ENCODE measurements around the gene TBC1D10B. TPM values are rescaled to one million over a fixed set of nuclear protein-coding genes. Genes with fewer than 3 reads are reported as not detected.
A peak's percentile ranks its signal among the peaks of the same experiment; 100 is the strongest.

Gene TBC1D10B
- total and polyA plus RNA-seq, 7 donors, result 14.5 to 38.3 (median 24.6) TPM

DNA sequence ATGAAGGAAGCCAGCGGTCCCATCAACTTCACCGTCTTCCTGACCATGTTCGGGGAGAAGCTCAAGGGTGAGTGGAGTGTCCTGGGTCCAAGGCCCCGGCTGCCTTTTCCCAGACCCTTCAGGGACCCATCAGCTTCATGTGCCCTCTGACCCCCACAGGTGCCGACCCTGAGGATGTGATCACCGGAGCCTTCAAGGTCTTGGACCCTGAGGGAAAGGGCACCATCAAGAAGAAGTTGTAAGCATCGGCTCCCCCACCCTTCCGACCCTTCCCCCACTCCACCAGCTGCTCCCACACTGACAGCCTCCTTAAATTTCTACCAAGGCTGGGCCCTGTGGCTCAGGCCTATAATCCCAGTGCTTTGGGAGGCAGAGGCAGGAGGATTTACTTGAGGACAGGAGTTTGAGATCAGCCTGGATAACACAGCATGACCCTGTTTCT lies 6.2 kb upstream of the TBC1D10B start:
- Histone ChIP-seq H3K4me1 (peaks cover 0 to 24% (median 22%) of the 10 kb centered on the region in 4 donors), H3K27me3 (no peaks in the 10 kb centered on the region), H3K36me3 (no peaks in the 10 kb centered on the region), H3K4me3 (no peak overlapping the region), H3K27ac (peak overlapping the region; percentile 96 to 100 (median 98)), H3K9me3 (no peaks in the 10 kb centered on the region)
- intact Hi-C loops (cut with DNase I), result loop anchor here (10.0 kb wide), 1 partner anchor 282 kb away; the partner anchor contains the start of genes TBX6 and YPEL3
- no peak for DNase-seq
- TF ChIP-seq POLR2AphosphoS5 (IDR thresholded peaks at IDR 0.05) (no peak), POLR2A (IDR thresholded peaks at IDR 0.05) (no peak), EP300 (IDR thresholded peaks at IDR 0.05) (no peak)
- TF ChIP-seq, protein P1, sequence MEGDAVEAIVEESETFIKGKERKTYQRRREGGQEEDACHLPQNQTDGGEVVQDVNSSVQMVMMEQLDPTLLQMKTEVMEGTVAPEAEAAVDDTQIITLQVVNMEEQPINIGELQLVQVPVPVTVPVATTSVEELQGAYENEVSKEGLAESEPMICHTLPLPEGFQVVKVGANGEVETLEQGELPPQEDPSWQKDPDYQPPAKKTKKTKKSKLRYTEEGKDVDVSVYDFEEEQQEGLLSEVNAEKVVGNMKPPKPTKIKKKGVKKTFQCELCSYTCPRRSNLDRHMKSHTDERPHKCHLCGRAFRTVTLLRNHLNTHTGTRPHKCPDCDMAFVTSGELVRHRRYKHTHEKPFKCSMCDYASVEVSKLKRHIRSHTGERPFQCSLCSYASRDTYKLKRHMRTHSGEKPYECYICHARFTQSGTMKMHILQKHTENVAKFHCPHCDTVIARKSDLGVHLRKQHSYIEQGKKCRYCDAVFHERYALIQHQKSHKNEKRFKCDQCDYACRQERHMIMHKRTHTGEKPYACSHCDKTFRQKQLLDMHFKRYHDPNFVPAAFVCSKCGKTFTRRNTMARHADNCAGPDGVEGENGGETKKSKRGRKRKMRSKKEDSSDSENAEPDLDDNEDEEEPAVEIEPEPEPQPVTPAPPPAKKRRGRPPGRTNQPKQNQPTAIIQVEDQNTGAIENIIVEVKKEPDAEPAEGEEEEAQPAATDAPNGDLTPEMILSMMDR (IDR thresholded peaks at IDR 0.05), result no peak
- 95 to 96% methylated on average over 8 of the region's 8 CpGs for WGBS, 2 donors

- no peak overlapping the region for H3K4me3 ChIP-seq
- H3K27ac ChIP-seq, result peak overlapping the region in 3 of 4 donors; percentile 19 to 98 (median 98)
- no peaks in the 10 kb centered on the region for H3K9me3 ChIP-seq
- WGBS, 2 donors, result 94 to 97% methylated on average over 8 of the region's 8 CpGs
- intact Hi-C loops (cut with DNase I), result loop anchor here (10.0 kb wide), 1 partner anchor 281 kb away; the partner anchor contains the start of genes TBX6 and YPEL3
- no peaks in the 10 kb centered on the region for H3K27me3 ChIP-seq
- no peaks in the 10 kb centered on the region for H3K36me3 ChIP-seq
- TF ChIP-seq, protein P1 (IDR thresholded peaks at IDR 0.05), result no peak
- TF ChIP-seq POLR2AphosphoS5 (IDR thresholded peaks at IDR 0.05) (no peak), EP300 (IDR thresholded peaks at IDR 0.05) (no peak)
- DNase-seq, result no peak
- peaks cover 0 to 29% (median 27%) of the 10 kb centered on the region in 4 donors for H3K4me1 ChIP-seq
Measured at GRCh38 chr16:30375864-30376263, 5.6 kb upstream of the TBC1D10B start.

- no peaks in the 10 kb centered on the region for H3K27me3 ChIP-seq
- DNase-seq, result no peak
- no peaks in the 10 kb centered on the region for H3K9me3 ChIP-seq
- WGBS, 2 donors, result 94 to 95% methylated on average over 6 of the region's 6 CpGs
- H3K27ac ChIP-seq, result peak within 1 kb of the TSS in 2 of 4 donors; percentile 19 to 98
- peaks cover 0 to 28% (median 24%) of the 10 kb centered on the region in 4 donors for H3K4me1 ChIP-seq
- no peaks in the 10 kb centered on the region for H3K36me3 ChIP-seq
- intact Hi-C loops (cut with DNase I), result loop anchor here (5.0 to 10.0 kb wide), 2 partner anchors 33 to 280 kb away; partner anchors contain the start of genes TBX6, YPEL3 and ZNF771
- TF ChIP-seq POLR2A (IDR thresholded peaks at IDR 0.05) (no peak), EP300 (IDR thresholded peaks at IDR 0.05) (no peak), POLR2AphosphoS5 (IDR thresholded peaks at IDR 0.05) (no peak)
- TF ChIP-seq, protein P1 (IDR thresholded peaks at IDR 0.05), result no peak
- H3K4me3 ChIP-seq, result no peak within 1 kb of the TSS
Measured at GRCh38 chr16:30374538-30374937, 4.2 kb upstream of the TBC1D10B start, which contains the start of gene MYL11. MYL11 (plus strand) TSS chr16:30374802; CDS start chr16:30374858, 56 bp downstream.

DNA sequence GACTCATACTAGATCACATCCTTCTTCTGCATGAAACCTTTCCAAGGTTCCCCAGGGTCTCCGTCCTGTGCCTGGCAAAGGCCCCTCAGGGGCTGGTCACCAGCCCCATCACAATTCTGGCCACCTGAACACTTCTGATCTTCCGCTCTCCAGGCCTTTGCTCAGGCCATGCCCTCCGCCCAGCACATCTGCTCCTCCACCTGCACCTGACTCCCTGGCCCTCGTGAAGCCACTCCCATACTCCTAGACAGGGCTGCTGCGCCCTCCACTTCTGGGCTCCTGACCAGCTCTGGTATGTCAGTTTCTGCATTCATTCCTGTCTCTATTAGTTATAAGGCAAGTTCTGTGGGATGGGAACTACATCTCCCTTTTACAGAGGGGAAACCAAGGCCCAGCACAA lies 2.4 kb upstream of the TBC1D10B start:
- 81 to 91% methylated on average over 5 of the region's 5 CpGs for WGBS, 2 donors
- Histone ChIP-seq H3K36me3 (no peaks in the 10 kb centered on the region), H3K4me3 (no peak overlapping the region), H3K27ac (no peak overlapping the region), H3K9me3 (no peaks in the 10 kb centered on the region), H3K27me3 (no peaks in the 10 kb centered on the region), H3K4me1 (peaks cover 0 to 39% (median 33%) of the 10 kb centered on the region in 4 donors)
- DNase-seq, result no peak
- TF ChIP-seq POLR2AphosphoS5 (IDR thresholded peaks at IDR 0.05), result no peak
- TF ChIP-seq POLR2A (IDR thresholded peaks at IDR 0.05), result no peak
- TF ChIP-seq, protein P1 (IDR thresholded peaks at IDR 0.05), result no peak
- TF ChIP-seq EP300 (IDR thresholded peaks at IDR 0.05), result no peak
- intact Hi-C loops (cut with DNase I), result loop anchor here (5.0 to 10.0 kb wide), 2 partner anchors 35 to 278 kb away; partner anchors contain the start of genes TBX6, YPEL3 and ZNF771

Measured in sigmoid colon (tissue), 7 donors.